ENCODE measurements around the gene ITPKB. TPM values are rescaled to one million over a fixed set of nuclear protein-coding genes. Genes with fewer than 3 reads are reported as not detected.
"Not testable (repeated sequence)": the region's sequence is repeated elsewhere in the genome, so short reads cannot be mapped to it uniquely, and the experiment has no call there.

Gene ITPKB
- total RNA-seq: 34.9 TPM
- long read RNA-seq, partial matches to known transcripts: 3 of 26 reads
- long read RNA-seq, other reads (novel, unspliced or antisense): 23 of 26 reads

GRCh38 chr1:226738995-226739695 lies at the start of gene ITPKB:
ITPKB (minus strand) TSS chr1:226739282; CDS start chr1:226737458, 1,824 bp downstream.
- DNase-seq (ENCODE audit: low spot score): no peak

- DNase-seq (ENCODE audit: low spot score): no peak
Measured at GRCh38 chr1:226787638-226788037, 48.6 kb upstream of the ITPKB start.

- DNase-seq (ENCODE audit: low spot score): no peak
Measured at GRCh38 chr1:226787071-226787470, 48.0 kb upstream of the ITPKB start.

GRCh38 chr1:226786550-226786949 lies 47.5 kb upstream of the ITPKB start:
- DNase-seq (ENCODE audit: low spot score): no peak

GRCh38 chr1:226785805-226786204 lies 46.7 kb upstream of the ITPKB start:
- no peak for DNase-seq (ENCODE audit: low spot score)

GRCh38 chr1:226784081-226785049 lies 45.3 kb upstream of the ITPKB start:
- DNase-seq (ENCODE audit: low spot score): no peak

GRCh38 chr1:226782845-226783601 lies 43.9 kb upstream of the ITPKB start:
- DNase-seq (ENCODE audit: low spot score): no peak

GRCh38 chr1:226781937-226782609 lies 43.0 kb upstream of the ITPKB start:
- DNase-seq (ENCODE audit: low spot score): no peak

- DNase-seq (ENCODE audit: low spot score): no peak
Measured at GRCh38 chr1:226779561-226779960, 40.5 kb upstream of the ITPKB start.

- DNase-seq (ENCODE audit: low spot score): no peak
Measured at GRCh38 chr1:226778657-226779058, 39.6 kb upstream of the ITPKB start.

- DNase-seq (ENCODE audit: low spot score): no peak
Measured at GRCh38 chr1:226776975-226777374, 37.9 kb upstream of the ITPKB start.

GRCh38 chr1:226776066-226776465 lies 37.0 kb upstream of the ITPKB start:
- DNase-seq (ENCODE audit: low spot score): no peak

- no peak for DNase-seq (ENCODE audit: low spot score)
Measured at GRCh38 chr1:226772446-226773139, 33.5 kb upstream of the ITPKB start.

- DNase-seq (ENCODE audit: low spot score): not testable (repeated sequence)
Measured at GRCh38 chr1:226767170-226767569, 28.1 kb upstream of the ITPKB start.

GRCh38 chr1:226766565-226766964 lies 27.5 kb upstream of the ITPKB start:
- no peak for DNase-seq (ENCODE audit: low spot score)

GRCh38 chr1:226764533-226764932 lies 25.5 kb upstream of the ITPKB start:
- DNase-seq (ENCODE audit: low spot score): no peak

- DNase-seq (ENCODE audit: low spot score): no peak
Measured at GRCh38 chr1:226763905-226764264, 24.8 kb upstream of the ITPKB start.

GRCh38 chr1:226762988-226763904 lies 24.2 kb upstream of the ITPKB start:
- no peak for DNase-seq (ENCODE audit: low spot score)

- no peak for DNase-seq (ENCODE audit: low spot score)
Measured at GRCh38 chr1:226762055-226762454, 23.0 kb upstream of the ITPKB start.

Data from mesenteric fat pad (tissue), 1 donor.